Activated CD8-positive, alpha-beta T cell treated with anti-CD3 and anti-CD28 coated beads for 36 hours (primary cell): ENCODE results near the gene ZFHX3. TPM values are rescaled to one million over a fixed set of nuclear protein-coding genes. Genes with fewer than 3 reads are reported as not detected.

ENCODE experiments used
- ATAC-seq: fragments of 200-7000 bp; cut with Tn5 transposase; one replicate; pipeline ENCODE4 v1.10.0; 2021; ENCODE audit warnings: mild to moderate bottlenecking, moderate library complexity
- CTCF ChIA-PET: fragments of 350-600 bp; sonication (Branson Sonifier 250); formaldehyde crosslinking; loops from one replicate; lab custom pipeline; 2021; ENCODE audit warnings: antibody characterized with exemption; lab: Charles Lee
- POLR2A ChIA-PET: fragments of 350-600 bp; sonication (Branson Sonifier 250); formaldehyde crosslinking; loops from one replicate; lab custom pipeline; 2021; ENCODE audit warnings: antibody characterized with exemption; lab: Charles Lee
- DNase-seq: peaks from one replicate; pipeline ENCODE4 v3.0.0-alpha.2; 2020
- H3K27ac Mint-ChIP-seq: one replicate; pipeline ENCODE4 v1.8.0; 2021; ENCODE audit warnings: mild to moderate bottlenecking, mixed read lengths
- H3K27me3 Mint-ChIP-seq: one replicate; pipeline ENCODE4 v1.8.0; 2021; ENCODE audit warnings: mixed read lengths
- H3K36me3 Mint-ChIP-seq: one replicate; pipeline ENCODE4 v1.8.0; 2021; ENCODE audit warnings: low read depth, mixed read lengths
- H3K4me1 Mint-ChIP-seq: one replicate; pipeline ENCODE4 v1.8.0; 2021; ENCODE audit warnings: low read depth, mixed read lengths
- H3K4me3 Mint-ChIP-seq: one replicate; pipeline ENCODE4 v1.8.0; 2021; ENCODE audit warnings: mild to moderate bottlenecking, moderate library complexity, mixed read lengths
- H3K9me3 Mint-ChIP-seq: one replicate; pipeline ENCODE4 v1.8.0; 2021; ENCODE audit warnings: mixed read lengths
- CTCF ChIP-seq: fragments of 200-600 bp; IDR thresholded peaks from one replicate; pipeline ENCODE4 v1.8.0; 2022; ENCODE audit warnings: antibody characterized with exemption, mild to moderate bottlenecking
- intact Hi-C: fragments of 100-400 bp; cut with micrococcal nuclease; formaldehyde crosslinking; loops from one replicate; pipeline ENCODE4 v1.10.0; 2022
- total RNA-seq, 2 experiments: library from RNA; stranded (reverse); gene quantifications; one replicate each; pipeline ENCODE4 v1.2.3, GENCODE V29; 2021

Gene ZFHX3
- total RNA-seq, 2 experiments from 2014 or later: 0.16 to 0.25 TPM

- TF ChIP-seq CTCF: no peak
- POLR2A ChIA-PET: no interaction called here
- DNase-seq: no peak
- H3K36me3 Mint-ChIP-seq: no peaks in the 10 kb centered on the region
- CTCF ChIA-PET: interaction anchor here (0.6 to 2.0 kb wide), 2 partner anchors 46 to 1516 kb away, joined by 3 to 12 read pairs; no protein-coding TSS in a partner anchor
- intact Hi-C loops: no loop called here
- peak overlapping the region; percentile 37 for H3K4me3 Mint-ChIP-seq
- H3K27me3 Mint-ChIP-seq: peaks cover 20% of the 10 kb centered on the region
- no peaks in the 10 kb centered on the region for H3K9me3 Mint-ChIP-seq
- H3K4me1 Mint-ChIP-seq: peaks cover 37% of the 10 kb centered on the region
- H3K27ac Mint-ChIP-seq: no peak overlapping the region
- no peak for ATAC-seq
Measured at GRCh38 chr16:72786606-72787005, 261.3 kb downstream of the ZFHX3 start.

GRCh38 chr16:72785886-72786285, 262.0 kb downstream of the ZFHX3 start:
- Mint-ChIP-seq H3K27me3 (peaks cover 20% of the 10 kb centered on the region), H3K36me3 (no peaks in the 10 kb centered on the region), H3K4me1 (peaks cover 37% of the 10 kb centered on the region), H3K27ac (no peak overlapping the region), H3K9me3 (no peaks in the 10 kb centered on the region), H3K4me3 (no peak overlapping the region)
- intact Hi-C loops: no loop called here
- no peak for TF ChIP-seq CTCF
- ChIA-PET CTCF (interaction anchor here (2.0 kb wide), 1 partner anchor 47 kb away, joined by 12 read pairs; no protein-coding TSS in a partner anchor), POLR2A (no interaction called here)
- DNase-seq: no peak
- no peak for ATAC-seq

- POLR2A ChIA-PET: interaction anchor here (0.7 kb wide), 1 partner anchor 539 kb away, joined by 3 read pairs; no protein-coding TSS in a partner anchor
Measured at GRCh38 chr16:72785171-72785570, 262.8 kb downstream of the ZFHX3 start.

GRCh38 chr16:72783716-72784318, 264.1 kb downstream of the ZFHX3 start:
- ATAC-seq (no peak), DNase-seq (peak; percentile 7)
- Mint-ChIP-seq H3K27ac (no peak overlapping the region), H3K27me3 (peaks cover 17% of the 10 kb centered on the region), H3K9me3 (no peaks in the 10 kb centered on the region), H3K4me1 (peaks cover 35% of the 10 kb centered on the region), H3K4me3 (no peak overlapping the region), H3K36me3 (no peaks in the 10 kb centered on the region)
- intact Hi-C loops: no loop called here
- POLR2A ChIA-PET: no interaction called here
- CTCF ChIA-PET: no interaction called here
- TF ChIP-seq CTCF: no peak

More at GRCh38 chr16:72785171-72785570, 262.8 kb downstream of the ZFHX3 start:
- H3K27me3 Mint-ChIP-seq: peaks cover 20% of the 10 kb centered on the region
- CTCF ChIA-PET: interaction anchor here (2.0 kb wide), 1 partner anchor 47 kb away, joined by 12 read pairs; no protein-coding TSS in a partner anchor
- H3K4me1 Mint-ChIP-seq: peaks cover 37% of the 10 kb centered on the region
- H3K9me3 Mint-ChIP-seq: no peaks in the 10 kb centered on the region
- no peaks in the 10 kb centered on the region for H3K36me3 Mint-ChIP-seq
- DNase-seq: no peak
- no peak overlapping the region for H3K4me3 Mint-ChIP-seq
- TF ChIP-seq CTCF: no peak
- intact Hi-C loops: no loop called here
- no peak for ATAC-seq
- H3K27ac Mint-ChIP-seq: no peak overlapping the region

- no peaks in the 10 kb centered on the region for H3K9me3 Mint-ChIP-seq
- no peak overlapping the region for H3K27ac Mint-ChIP-seq
- no peak for ATAC-seq
- intact Hi-C loops: no loop called here
- H3K27me3 Mint-ChIP-seq: no peaks in the 10 kb centered on the region
- no peak for TF ChIP-seq CTCF
- peaks cover 7% of the 10 kb centered on the region for H3K4me1 Mint-ChIP-seq
- DNase-seq: no peak
- POLR2A ChIA-PET: no interaction called here
- CTCF ChIA-PET: no interaction called here
- H3K4me3 Mint-ChIP-seq: no peak overlapping the region
- H3K36me3 Mint-ChIP-seq: peaks cover 6% of the 10 kb centered on the region
Measured at GRCh38 chr16:72769876-72770275, 278.1 kb downstream of the ZFHX3 start.
